ENCODE data around the gene RPS24. TPM values are rescaled to one million over a fixed set of nuclear protein-coding genes. Genes with fewer than 3 reads are reported as not detected.

Gene RPS24
- total and polyA plus RNA-seq, 8 donors = 599 to 3,548 (median 970) TPM

DNA sequence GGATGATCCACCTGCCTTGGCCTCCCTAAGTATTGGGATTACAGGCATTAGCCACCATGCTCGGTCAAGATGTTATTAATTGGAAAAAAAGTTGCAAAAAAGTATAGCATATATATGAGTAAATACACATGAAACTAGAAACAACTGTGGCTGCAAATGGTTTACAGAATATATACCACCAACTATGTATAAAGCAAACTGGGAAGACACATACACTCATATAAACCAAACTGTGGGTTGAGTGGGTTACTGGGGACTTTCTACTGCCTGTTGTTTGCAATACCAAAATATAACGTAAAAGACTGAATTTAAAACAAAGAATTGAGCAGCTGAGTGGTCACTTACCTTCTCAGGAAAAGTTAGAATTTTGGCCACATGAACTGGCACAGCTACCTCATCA, 12.5 kb upstream of the RPS24 start:
- intact Hi-C loops (cut with DNase I) = no loop called here
- FAIRE-seq (no peak), ATAC-seq (no peak), DNase-seq (no peak)
- H3K4me1 ChIP-seq = no peaks in the 10 kb centered on the region
- WGBS, 2 donors = 87 to 90% methylated on average over 2 of the region's 2 CpGs
- no peak overlapping the region for H3K27ac ChIP-seq
- TF ChIP-seq, protein P1, sequence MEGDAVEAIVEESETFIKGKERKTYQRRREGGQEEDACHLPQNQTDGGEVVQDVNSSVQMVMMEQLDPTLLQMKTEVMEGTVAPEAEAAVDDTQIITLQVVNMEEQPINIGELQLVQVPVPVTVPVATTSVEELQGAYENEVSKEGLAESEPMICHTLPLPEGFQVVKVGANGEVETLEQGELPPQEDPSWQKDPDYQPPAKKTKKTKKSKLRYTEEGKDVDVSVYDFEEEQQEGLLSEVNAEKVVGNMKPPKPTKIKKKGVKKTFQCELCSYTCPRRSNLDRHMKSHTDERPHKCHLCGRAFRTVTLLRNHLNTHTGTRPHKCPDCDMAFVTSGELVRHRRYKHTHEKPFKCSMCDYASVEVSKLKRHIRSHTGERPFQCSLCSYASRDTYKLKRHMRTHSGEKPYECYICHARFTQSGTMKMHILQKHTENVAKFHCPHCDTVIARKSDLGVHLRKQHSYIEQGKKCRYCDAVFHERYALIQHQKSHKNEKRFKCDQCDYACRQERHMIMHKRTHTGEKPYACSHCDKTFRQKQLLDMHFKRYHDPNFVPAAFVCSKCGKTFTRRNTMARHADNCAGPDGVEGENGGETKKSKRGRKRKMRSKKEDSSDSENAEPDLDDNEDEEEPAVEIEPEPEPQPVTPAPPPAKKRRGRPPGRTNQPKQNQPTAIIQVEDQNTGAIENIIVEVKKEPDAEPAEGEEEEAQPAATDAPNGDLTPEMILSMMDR (IDR thresholded peaks at IDR 0.05) = no peak
- peaks cover 7 to 91% (median 39%) of the 10 kb centered on the region in 3 donors for H3K36me3 ChIP-seq
- no peaks in the 10 kb centered on the region for H3K27me3 ChIP-seq
- H3K4me3 ChIP-seq = no peak overlapping the region
- H3K9me3 ChIP-seq = no peaks in the 10 kb centered on the region

DNA sequence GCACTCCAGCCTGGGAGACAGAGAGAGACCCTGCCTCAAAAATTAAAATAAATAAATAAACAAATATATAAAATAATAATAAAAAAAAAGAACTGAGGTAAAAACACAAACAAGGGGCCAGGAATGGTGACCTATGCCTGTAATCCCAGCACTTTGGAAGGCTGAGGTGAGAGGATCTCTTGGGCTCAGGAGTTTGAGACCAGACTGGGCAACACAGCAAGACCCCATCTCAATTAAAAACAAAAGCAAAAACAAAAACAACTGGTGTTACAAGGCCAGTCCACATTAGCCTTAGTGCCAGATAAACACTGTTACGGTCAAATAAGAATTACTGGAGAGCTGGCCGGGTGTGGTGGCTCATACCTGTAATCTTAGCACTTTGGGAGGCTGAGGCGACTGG, 9.9 kb upstream of the RPS24 start:
- Histone ChIP-seq H3K27me3 (no peaks in the 10 kb centered on the region), H3K4me1 (peaks cover 0 to 12% (median 11%) of the 10 kb centered on the region in 3 donors), H3K4me3 (no peak overlapping the region), H3K9me3 (no peaks in the 10 kb centered on the region), H3K36me3 (peaks cover 7 to 71% (median 39%) of the 10 kb centered on the region in 3 donors), H3K27ac (no peak overlapping the region)
- FAIRE-seq (no peak), ATAC-seq (no peak), DNase-seq (no peak)
- intact Hi-C loops (cut with DNase I) = no loop called here
- TF ChIP-seq, protein P1 (IDR thresholded peaks at IDR 0.05) = no peak
- WGBS, 2 donors = 96 to 98% methylated on average over 3 of the region's 3 CpGs

DNA sequence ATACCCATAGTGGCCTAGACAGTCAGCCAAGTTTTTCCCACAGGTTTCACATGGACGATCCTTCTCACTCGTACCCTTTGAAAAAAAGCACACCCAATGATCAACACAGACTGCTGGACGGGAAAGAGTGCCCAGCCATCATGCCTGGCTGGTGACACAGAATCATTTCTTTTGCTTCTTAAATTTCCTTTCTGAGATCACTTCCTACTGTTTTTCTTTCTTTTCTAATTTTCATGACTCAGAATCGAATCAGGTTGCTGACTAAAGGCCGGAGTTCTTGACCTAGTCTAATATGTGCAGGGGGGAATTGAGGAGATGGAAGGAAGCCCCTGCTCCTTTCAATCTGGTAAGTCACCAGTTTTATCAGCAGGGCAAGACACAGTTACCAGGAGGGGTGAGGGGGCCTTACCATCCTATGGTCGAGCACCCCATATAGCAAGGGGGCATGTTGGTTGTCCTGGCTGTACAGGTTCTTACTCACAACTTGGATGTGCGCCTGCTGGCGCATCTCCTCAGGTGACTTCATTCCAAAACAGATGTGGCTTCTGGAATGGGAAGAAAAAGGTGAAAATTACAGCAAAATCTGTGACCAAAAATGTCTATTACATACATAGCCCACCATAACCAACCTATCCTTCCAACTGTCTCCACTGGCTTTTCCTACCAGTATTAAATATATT, 7.8 kb upstream of the RPS24 start:
- H3K4me3 ChIP-seq = no peak overlapping the region
- TF ChIP-seq, protein P1 (IDR thresholded peaks at IDR 0.05) = no peak
- H3K27me3 ChIP-seq = no peaks in the 10 kb centered on the region
- FAIRE-seq (no peak), ATAC-seq (no peak), DNase-seq (no peak)
- peaks cover 0 to 16% (median 11%) of the 10 kb centered on the region in 3 donors for H3K4me1 ChIP-seq
- intact Hi-C loops (cut with DNase I) = no loop called here
- H3K36me3 ChIP-seq = peaks cover 7 to 50% (median 39%) of the 10 kb centered on the region in 3 donors
- 91% methylated on average over 8 of the region's 8 CpGs for WGBS, 2 donors
- H3K9me3 ChIP-seq = no peaks in the 10 kb centered on the region
- H3K27ac ChIP-seq = no peak overlapping the region

DNA sequence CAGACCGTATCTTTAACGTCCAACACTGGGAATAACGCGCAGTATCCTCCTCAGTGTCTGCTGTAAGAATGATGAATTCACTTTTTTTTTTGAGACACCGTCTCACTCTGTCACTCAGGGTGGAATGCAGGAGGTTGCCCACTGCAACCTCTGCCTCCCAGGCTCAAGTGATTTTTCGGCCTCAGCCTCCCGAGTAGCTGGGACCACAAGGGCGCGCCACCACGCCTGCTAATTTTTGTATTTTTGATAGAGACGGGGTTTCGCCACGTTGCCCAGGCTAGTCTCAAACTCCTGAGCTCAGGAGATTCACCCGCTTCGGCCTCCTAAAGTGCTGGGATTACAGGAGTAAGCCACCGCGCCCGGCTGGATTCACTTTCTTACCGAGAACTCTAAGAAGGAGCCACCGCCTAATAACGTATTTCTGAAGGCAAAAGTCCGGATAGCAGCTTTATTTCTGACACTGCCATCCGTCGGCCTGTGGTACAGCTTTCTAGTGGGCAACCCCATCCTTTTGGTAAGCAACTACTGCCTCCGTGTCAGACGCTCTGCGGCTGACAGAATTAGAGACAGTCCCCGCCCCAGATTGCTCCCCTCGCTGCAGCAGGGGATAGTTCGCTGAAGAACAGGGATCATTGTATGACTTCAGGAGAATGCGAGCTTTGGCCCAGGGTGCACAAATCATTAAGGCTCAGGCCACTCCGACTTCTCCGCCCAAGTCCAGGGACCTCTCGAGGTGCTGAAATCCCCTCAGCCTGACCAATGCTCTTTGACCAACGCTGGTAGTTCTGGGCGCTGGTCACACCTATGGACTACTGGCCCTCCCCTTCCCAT, 5.0 kb upstream of the RPS24 start:
- Histone ChIP-seq H3K4me3 (peak overlapping the region; percentile 69 to 85 (median 81)), H3K27me3 (no peaks in the 10 kb centered on the region), H3K27ac (peak overlapping the region in 2 of 4 donors; percentile 67 to 87), H3K9me3 (no peaks in the 10 kb centered on the region), H3K4me1 (peaks cover 0 to 16% (median 11%) of the 10 kb centered on the region in 3 donors), H3K36me3 (peaks cover 0 to 22% (median 12%) of the 10 kb centered on the region in 3 donors)
- 29 to 31% methylated on average over 36 of the region's 36 CpGs for WGBS, 2 donors
- FAIRE-seq (no peak), ATAC-seq (peak in 3 of 4 donors; percentile 17 to 33 (median 23)), DNase-seq (peak in 1 of 6 donors; percentile 24)
- intact Hi-C loops (cut with DNase I) = no loop called here
- TF ChIP-seq, protein P1 (IDR thresholded peaks at IDR 0.05) = no peak

Data from pancreas (tissue), 10 donors.